GM03348 (cell line): ENCODE results near the gene SHANK1.

ENCODE experiments used
- DNase-seq: peaks from one replicate; pipeline ENCODE4 v3.0.0; 2012; ENCODE audit warnings: low spot score

The SHANK1 gene

DNA sequence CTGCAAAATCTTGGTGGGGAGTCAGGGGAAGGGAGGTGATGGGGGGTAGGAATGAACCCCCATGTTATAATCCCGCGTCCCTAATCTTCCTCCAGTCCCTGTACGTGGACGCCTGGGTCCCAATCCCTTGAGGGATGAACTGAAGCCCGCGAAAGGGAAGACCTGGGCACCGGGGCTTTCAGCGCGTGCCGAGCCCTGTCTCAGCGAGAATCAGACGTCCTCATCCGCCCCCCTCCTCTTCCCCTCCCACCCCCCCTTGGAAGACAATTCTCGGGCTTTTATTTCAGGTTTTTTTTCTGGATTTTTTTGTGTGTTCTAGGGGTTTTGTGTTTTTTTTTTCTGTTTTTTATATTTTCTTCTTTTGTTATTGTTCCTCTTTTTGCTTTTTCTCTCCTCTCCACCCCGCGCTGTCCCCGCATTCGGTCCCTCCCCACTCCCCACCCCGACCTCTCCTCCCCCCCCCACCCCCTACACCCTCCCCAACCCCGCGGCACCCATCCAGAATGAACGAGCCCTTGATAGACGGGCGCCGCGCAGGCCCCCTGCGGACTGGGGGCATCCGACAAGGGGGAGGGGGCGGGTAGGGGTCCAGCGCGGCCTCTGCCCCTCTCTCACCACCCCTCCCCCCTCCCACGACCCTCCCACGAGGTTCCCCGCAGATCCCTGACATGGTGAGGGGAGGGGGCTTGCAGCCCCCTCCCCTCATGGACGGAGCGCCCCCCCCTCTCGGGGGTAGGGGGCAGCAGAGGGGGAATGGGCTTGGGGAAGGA is 60.1 kb downstream of the SHANK1 start:
- DNase-seq = no peak

DNA sequence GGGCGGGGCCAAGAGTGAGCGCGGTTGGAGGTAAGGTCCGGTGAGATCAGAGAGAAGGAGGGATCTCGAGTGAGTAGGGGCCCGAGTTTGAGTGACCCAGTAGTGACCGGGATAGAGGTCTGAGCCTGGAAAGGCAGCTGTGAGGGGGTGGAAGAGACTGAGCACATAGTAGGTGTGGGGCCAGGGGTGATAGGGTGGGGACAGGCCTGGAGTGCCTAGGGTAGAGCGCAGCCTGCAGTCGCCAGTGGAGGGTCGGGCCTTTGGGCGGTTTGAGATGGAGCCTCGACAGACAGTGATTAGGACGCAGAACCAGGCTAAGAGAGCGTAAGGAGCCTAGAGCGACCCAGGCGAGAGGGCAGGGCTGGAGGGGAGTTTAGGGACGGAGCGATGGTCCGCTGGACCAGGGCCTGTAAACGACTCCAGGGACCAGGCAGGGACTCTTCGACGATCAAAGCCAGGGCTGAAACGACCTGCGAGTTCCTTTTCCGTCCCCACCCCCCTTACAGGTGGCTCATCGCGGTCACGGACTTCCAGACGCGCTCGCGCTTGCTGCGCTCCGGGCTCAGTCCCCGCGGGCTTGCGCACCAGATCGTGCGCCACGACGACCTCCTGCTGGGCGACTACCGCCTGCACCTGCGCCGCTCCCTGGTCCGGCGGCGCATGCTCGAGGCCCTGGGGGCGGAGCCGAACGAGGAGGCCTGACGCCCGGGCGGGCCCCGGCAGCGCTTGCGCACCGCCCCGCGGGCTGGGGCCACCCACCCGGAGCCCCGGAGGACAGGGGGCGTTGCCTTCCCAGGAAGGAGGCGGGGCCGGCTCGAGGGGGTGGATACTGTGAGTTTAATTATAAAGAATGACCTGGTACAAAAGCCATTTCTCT is 60.9 kb downstream of the SHANK1 start:
- peak; percentile 97 for DNase-seq

DNA sequence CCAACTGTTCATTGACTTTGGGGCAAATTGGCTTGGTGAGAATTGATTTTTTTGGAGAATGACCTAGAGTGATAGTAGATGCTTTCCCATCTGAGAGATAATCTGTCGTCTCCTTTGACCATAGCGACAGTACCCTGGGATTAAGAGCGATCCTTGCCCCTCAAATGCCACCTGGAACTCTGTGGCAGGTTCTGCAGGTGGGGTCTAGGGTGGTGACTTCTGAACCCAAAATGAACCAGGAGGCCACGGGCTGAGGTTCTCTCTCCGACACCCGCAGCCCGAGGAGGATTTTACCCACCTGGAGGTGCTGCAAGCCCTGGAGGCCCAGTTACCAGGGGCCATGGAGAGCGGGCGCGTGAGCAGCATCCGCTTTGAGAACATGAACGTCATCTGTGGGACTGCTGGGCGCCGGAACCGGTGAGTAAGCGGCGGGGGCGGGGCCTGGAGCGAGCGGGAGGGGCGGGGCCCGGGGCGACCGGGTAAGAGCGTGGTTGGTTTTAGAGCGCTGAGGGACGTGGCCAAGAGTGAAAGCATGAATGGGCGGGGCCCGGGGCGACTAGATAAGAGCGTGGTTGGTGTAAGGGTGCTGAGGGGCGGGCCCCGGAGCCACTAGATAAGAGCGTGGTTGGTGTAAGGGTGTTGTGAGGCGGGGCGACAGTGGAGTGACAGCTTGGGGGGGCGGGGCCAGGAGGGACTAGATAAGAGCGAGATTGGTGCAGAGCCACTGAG is 61.7 kb downstream of the SHANK1 start:
- DNase-seq = peak; percentile 97

DNA sequence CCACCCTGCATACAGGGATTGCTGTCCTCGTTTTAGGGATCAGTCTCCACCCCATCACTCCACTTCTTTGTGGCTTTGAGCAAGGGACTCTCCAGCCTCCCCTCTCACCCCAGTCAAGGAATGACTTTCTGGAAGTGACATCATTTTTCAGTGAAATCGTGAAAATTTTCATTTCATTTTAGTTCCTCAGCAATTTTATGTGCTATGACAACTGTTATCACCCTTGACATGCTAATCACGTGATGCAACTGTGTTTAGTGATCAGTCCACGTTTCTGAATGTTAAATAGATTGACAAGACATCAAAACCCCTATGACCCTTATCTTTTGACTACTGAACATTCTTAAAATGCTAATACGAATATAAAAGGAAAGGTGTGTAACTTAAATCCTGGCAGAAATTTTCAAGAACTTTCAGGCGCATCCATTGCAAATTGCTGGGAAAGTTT is 62.4 kb downstream of the SHANK1 start:
- DNase-seq = no peak

DNA sequence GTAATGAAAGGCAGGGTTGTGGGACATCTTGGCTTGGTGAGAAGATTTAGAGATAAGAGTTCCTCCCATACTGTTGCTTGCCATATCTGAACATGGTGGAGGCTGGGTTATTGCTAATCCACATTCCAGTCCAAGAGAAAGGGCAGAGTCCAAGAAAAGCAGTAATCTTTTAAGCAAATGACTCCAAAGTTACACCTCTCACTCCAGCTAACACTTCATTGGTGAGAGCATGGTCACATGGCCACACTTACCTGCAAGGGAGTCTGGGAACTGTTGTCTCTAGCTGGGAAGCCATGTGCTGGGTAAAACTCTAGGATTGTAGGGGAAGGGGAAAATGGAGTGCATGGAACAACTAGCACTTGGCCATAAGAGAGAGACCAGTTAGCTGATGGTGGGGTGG is 64.7 kb downstream of the SHANK1 start:
- no peak for DNase-seq

DNA sequence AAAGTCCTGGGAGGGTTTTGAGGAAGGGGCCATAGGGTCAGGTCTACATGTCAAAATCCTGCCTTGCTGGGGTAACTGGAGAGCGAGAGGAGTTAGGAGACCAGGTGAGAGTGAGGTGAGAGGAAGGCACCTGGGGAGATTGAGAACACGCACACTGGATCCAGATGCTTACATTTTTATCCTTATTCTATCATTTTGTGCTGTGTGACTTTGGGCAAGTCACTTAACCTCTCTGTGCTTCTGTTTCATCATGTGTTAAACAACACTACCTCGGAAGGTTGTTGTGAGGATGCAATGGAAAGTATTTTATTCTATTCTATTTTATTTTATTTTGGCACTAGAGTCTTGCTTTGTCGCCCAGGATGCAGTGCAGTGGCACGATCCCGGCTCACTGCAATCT is 66.9 kb downstream of the SHANK1 start:
- no peak for DNase-seq

DNA sequence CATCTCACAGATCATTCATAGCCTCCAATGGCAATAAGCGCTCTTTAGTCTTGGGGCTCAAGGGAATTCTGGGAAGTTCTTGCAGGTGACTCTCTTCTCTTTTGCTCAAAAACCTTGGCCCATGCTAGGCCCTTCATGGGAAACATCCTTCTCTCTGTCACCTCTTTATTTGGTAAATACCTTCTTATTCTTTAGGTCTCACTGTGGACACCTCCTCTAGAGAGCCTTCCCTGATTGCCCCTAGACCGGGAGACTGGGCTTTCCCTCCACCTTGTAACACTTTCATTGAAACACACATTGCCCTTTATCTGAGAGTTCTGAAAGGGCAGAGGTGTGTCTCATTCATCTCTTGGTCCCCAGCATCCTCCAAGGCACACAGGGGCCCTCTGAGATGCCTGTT is 68.4 kb downstream of the SHANK1 start:
- no peak for DNase-seq

DNA sequence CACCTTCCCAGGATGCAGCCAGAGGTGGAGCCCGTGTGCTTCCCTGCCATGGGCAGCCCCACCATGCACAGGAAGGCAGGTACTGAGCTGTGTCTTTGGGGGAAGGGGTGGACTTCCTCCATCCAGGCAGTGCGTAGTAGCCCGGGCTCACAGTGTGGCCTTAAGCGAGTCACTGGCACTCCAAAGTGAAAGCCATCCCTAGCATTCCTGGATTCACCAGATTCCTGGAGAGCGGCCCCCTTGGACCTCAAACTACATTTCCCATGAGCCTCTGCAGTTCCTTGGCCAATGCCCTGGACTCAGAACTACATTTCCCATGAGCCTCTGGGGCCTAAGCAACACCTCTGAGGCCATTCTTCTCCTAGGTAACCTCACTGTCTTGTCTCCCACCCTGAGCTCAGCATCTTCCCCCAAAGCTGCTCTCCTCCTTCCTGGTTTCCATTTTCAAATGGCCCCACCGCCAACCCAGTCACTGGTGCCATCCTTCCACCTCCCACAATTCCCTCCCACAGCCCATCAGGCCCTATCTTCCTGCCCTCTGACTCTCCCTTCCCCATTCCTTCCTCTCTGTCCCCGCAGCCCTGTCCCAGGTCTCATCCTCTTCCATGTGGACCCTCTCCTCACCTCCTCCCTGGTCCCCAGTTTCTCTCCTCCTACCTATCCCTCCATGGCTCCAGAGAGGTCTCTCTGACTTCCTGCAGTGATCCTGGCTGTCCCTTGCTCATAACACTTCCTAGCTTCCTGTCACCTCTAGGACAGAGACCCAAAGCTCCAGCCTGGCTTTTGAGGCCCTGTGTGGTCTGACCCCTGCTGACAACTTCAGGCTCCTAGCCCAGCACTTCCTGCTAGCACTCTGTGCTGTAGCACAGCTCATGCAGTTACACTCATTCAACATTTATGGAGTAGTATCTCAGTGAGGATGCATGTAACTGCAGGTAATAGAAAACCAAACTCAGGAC is 69.9 kb downstream of the SHANK1 start, which contains the start of gene C19orf81:
Gene C19orf81, plus strand, starts transcription at position 13 of the 959 bp plus-strand sequence. Its CDS starts 0 bp downstream, at position 13.
- DNase-seq = no peak

DNA sequence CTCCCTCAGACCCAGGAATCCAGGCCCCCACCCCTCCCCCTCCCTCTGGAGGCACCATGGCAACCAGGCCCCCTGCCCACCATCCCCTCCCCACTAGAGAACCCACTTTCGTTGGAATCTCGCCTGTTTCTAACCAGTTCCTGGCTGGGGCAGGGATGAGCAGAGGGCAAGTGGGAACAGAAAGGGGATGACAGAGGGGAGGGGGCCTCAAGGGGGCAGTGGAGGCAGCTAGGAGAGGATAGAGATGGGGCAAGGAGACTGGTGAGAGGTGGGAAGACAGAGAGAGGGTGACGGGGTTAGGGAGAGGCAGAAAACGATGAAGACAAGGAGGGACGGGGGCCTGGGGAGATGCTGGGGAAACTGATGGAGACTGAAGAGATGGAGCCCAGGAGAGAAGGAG is 70.9 kb downstream of the SHANK1 start:
- no peak for DNase-seq

DNA sequence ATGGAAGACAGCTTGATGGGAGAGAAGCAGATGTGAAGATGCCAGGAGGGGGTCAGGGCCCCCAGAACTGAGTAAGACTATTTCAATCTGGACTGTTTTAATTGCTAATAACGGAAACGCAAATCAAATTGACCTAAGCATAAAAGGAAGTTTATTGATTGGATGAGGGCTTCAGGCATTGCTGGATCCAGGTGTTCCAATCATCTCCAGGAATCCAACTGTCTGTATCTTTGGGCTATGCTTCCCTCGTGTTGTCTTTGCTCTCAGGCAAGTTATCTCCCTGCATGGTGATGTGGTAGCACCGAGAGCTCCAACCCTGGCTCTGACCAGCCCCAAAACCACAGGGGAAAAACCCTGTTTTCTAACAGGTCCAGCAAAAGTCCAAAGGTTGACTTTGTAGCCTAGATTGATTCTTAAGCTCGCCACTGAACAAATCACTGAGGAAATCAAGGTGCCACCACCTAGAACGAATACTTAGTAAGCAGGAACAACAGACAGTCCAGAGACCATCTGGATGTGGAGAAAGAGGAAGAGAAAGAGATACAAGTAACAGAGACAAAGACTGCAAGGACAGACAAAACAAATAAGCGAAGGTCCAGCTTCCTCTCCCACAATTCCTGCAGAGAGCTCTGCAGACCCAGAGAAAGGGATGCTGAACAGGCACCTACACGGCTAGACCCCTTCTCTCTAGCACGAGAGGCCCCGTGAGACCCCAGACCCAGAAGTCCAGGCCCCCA is 71.6 kb downstream of the SHANK1 start:
- no peak for DNase-seq

DNA sequence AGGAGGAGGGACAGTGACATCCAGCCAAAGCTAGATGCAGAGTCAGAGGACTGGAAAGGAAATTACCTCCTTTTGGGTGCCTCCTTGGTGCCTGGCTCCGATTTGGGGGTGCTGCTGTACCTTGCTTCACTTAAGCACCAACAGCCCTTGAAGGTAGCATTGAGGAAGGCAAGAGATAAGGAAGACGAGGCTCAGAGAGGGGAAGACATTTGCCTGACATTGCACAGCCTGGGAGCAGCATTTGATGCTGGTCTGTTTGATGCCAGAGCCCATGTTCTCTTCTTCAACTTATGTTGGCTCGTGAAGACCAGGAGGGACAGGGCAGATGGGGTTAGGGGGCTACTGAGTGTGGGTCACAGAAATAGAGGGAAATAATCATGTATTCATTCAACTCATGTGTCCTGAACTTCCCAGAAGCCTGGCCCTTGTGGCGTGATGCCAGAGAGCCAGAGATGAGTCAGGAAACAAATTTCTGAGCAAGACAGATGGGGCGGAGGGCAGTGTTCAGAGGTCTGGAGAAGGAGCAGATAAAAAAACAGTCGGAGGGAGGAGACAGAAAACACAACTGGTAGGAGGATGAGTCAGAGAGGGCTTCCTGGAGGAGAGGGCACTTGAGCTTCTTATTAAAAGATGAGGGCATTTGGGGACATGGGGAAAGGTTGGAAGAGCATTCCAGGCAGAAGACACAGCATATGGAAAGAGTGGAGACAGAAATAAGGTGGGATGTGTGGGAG is 73.4 kb downstream of the SHANK1 start:
- DNase-seq = peak; percentile 62

DNA sequence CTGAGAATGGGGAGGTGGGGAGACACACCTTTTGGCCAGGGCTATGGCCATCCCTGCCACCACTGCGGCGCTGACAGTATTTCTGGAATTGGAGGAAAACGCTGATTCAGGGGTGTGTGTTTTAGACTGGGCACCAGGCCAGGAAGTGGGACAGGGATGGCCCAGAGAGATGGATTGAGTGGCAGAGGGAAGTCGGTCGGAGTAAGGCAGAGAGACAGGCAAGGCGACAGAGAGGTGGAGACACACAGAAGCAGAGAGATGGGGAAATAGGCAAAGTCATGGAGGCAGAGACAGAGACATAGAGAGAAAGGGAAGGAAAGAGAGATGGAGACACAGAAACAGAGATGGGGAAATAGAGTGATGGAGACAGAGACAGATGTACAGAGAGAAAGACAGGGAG is 74.5 kb downstream of the SHANK1 start:
- no peak for DNase-seq

DNA sequence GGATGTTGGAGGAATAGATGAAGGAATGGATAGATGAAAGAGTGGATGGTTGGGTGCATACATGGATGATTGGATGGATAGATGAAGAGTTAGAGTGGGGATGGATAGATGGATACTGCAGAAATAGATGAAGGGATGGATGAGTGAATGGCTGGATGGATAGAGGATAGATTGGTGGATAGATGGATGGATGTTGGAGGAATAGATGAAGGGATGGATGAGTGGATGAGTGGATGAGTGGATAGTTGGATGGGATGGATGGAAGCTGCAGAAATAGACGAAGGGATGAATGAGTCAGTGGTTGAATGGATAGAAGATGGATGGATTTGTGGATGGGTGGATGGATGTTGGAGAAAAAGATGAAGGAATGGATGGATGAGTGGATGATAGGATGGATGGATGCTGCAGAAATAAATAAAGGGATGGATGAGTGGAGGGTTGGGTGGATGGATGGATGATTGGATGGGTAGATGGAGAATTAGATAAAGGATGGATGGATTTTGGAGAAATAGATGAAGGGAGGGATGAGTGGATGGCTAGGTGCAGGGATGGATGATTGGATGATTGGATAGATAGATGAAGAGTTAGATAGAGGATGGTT is 75.2 kb downstream of the SHANK1 start:
- no peak for DNase-seq

DNA sequence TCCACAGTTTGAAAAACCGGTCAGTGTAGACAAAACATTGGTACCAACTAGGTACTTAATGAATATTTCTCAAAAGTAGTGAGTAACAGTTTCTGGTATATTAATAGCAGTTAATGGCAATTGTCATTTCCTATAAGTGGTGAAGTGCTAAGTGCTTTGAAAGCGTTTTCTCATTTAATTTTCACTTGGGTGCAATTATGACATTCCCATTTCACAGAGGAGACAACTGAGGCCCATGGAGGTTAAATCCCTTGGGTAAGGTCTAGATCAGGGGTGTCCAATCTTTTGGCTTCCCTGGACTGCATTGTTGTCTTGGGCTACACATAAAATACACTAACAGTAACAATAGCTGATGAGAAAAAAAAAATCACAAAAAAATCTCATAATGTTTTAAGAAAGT is 79.2 kb downstream of the SHANK1 start:
- DNase-seq = no peak

DNA sequence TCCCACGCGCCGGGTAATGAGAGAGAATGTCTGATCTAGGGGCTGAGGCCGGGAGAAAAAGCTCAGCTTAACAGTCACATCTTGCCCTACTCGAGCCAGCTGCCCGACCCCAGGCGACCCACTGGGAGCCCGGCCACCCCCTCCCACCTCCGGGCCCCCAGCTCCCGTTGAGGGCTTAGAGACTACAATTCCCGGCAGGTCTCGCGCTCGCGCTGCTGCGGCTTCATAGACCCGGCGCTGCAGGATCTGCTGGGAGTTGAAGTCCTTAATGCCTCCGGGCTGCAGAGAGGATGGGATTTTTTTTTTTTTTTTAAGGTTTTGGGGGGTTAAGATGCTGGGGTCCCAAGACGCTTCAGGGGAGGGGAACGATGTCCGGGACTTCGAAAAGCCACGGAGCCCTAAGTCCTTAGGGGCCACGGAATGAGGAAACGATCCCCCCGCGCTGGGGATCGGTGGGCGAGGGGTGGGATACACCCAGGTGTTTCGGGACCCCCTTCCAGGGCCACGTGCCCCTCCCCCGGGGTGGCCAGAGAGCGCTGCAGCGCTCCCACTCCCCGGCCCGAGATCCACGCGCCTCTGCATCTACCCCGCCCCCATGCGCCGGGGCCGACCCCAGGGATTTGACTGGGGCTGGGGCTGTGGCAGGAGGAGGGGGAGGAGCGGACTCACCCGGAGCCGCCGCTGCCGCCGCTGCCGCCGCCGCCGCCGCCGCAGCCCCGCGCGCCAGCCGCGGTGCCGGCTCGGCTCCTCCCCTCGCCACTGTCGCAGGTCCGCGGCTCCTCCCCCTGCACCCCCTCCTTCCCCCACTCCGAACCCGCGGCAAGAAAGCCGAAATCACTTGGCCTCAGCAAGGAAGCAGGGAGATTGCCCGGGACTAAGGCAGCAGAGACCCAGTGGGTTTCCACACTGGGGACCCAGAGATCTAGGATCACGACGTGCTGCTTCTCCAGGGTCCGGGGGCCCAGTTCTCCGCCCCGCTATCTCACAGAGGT is 80.2 kb downstream of the SHANK1 start, which contains the start of gene SYT3:
Gene SYT3, minus strand, starts transcription at position 761 of the 992 bp plus-strand sequence. CDS start 2,470 bp downstream, outside the sequence.
- peak; percentile 83 for DNase-seq

DNA sequence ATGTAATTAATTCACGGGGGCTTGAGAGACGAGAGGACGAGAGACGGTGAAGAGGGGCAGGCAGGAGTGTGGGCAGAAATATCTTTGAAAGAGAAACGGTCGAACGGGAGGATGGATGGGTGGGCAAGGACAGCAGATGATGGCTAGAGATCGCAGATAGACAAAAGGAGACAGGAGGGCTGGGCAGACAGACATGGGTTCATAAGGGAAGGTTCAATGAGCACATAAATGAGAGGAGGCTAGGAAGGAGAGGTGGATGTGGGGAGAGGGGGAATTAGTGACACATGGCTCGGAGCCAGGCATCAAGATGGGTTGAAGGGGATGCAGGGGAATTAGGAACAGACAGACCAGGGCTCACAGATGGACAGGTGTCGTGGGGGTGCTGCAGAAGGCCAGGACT is 81.0 kb downstream of the SHANK1 start:
- no peak for DNase-seq

DNA sequence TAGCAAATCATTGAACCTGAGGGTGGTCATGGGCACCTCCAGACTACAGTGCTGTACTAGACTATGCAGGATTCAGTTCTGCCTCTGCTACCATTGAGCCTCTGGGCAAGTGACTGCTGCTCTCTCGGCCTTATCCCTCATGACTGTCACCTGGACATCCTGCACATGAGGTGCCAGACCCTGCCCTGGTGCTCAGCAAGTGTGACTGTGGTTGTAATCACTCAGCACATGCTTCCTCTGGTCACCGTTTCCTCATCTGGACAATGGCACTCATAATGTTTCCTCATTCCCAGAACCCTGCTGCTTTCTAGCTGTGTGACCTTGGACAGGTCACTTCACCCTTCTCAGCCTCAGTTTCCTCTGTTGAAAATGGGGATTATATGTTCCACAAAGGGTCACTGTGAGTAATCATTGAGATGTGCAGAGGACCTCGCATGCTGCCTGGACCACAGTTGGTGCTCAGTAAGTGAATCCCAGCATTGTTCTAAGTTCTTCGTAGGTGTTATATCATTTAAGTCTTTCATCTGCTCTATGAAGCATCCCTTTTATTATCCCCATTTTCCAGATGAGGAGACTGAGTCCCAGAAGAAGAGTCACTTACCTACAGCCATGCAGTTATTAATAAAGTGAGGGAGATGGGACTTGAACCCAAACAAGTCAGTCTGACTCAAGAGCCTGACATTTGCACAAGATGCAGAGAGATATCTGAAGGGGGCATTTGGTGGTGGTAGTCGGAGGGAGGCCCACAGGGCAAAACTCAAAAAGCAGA is 83.1 kb downstream of the SHANK1 start:
- no peak for DNase-seq
